ENCODE results near the gene SECTM1. TPM values are rescaled to one million over a fixed set of nuclear protein-coding genes. Genes with fewer than 3 reads are reported as not detected.

Gene SECTM1
- total and polyA plus RNA-seq, 5 experiments from 2014 or later: 0.18 to 1.2 TPM; not detected in 3

DNA sequence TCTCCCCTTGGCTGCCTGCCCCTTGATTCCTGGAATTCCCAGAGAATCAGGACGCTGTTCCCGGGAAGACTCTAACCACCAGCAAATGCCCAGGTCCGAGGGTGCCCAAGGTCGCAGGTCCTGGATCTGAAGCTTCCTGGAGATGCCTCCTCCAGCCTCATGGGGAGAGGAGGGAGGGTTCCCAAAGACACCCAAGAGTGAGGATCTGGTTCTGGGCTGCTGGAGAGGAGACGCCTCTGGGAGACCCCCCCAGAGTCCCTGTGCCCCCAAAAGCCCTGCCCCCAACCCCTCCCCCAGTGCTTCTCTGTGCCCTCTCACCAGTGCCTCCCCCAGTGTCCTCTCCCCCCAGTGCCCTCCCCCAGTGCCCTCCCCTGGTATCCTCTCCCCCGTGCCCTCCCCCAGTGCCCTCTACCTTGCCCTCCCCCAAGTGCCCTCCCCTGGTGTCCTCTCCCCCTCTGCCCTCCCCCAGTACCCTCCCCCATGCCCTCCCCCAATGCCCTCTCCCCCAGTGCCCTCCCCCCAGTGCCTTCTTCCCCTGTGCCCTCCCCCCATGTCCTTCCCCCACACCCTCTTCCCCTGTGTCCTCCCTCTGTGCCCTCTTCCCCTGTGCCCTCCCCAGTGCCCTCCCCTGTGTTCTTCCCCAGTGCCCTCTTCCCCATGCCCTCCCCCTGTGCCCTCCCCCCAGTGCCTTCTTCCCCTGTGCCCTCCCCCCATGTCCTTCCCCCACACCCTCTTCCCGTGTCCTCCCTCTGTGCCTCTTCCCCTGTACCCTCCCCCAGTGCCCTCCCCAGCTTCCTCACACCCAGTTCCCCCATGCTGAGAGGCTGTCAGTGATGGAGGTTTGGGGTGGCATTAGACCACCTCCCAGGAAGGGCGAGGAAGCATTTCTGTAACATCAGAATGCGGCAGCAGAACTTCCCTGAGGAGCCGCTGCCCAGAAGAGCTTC is 6.3 kb upstream of the SECTM1 start:
- POLR2A ChIA-PET: no interaction called here
- peaks cover 0 to 2% (median 1%) of the 10 kb centered on the region in 5 donors for H3K27me3 Mint-ChIP-seq
- no peak overlapping the region for H3K4me3 Mint-ChIP-seq
- H3K4me1 Mint-ChIP-seq: peaks cover 4 to 21% (median 8%) of the 10 kb centered on the region in 4 donors
- H3K36me3 Mint-ChIP-seq: no peaks in the 10 kb centered on the region
- ATAC-seq: no peak
- no peak overlapping the region for H3K27ac Mint-ChIP-seq
- peaks cover 0 to 3% (median 0%) of the 10 kb centered on the region in 9 donors for H3K9me3 Mint-ChIP-seq
- no peak for DNase-seq

DNA sequence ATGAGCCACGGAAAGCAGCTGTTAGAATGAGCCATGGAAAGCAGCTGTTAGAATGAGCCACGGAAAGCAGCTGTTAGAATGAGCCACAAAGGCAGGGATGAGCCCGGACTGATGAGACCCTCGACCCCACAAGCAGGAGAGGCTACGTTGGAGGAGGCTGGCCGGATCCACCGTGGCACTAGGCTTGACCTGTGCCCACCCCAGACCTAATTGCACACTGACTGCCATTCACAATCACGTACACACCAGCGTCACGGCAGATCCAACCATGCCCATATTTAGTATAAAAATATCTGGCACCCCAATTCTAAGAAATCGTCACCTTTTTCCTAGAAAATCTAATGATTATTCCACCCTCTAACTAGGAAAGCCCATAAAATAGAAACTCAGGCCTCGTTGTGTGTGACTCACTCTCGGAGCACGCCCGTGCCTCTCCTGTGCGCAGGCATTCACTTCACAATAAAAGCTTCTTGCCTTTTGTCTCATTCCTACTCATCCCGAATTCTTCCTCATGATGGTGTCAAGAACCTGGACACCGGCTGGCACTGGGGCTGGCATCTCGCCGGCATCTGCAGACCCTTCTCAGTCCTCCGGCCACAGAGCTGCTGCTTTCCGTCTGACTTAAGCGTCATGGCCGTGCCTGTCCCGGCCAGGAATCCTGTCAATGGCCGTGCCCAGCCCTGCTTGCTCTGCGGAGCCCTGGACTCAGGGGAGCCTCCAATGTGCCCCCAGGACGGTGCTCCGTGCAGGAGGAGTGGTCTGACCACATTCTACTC is 5.5 kb upstream of the SECTM1 start:
- peaks cover 0 to 3% (median 1%) of the 10 kb centered on the region in 5 donors for H3K27me3 Mint-ChIP-seq
- H3K36me3 Mint-ChIP-seq: no peaks in the 10 kb centered on the region
- no peak overlapping the region for H3K4me3 Mint-ChIP-seq
- POLR2A ChIA-PET: no interaction called here
- DNase-seq (no peak), ATAC-seq (no peak)
- H3K9me3 Mint-ChIP-seq: peaks cover 0 to 3% (median 0%) of the 10 kb centered on the region in 9 donors
- H3K4me1 Mint-ChIP-seq: peaks cover 4 to 27% (median 14%) of the 10 kb centered on the region in 4 donors
- H3K27ac Mint-ChIP-seq: peak overlapping the region in 2 of 10 donors; percentile 23 to 58

DNA sequence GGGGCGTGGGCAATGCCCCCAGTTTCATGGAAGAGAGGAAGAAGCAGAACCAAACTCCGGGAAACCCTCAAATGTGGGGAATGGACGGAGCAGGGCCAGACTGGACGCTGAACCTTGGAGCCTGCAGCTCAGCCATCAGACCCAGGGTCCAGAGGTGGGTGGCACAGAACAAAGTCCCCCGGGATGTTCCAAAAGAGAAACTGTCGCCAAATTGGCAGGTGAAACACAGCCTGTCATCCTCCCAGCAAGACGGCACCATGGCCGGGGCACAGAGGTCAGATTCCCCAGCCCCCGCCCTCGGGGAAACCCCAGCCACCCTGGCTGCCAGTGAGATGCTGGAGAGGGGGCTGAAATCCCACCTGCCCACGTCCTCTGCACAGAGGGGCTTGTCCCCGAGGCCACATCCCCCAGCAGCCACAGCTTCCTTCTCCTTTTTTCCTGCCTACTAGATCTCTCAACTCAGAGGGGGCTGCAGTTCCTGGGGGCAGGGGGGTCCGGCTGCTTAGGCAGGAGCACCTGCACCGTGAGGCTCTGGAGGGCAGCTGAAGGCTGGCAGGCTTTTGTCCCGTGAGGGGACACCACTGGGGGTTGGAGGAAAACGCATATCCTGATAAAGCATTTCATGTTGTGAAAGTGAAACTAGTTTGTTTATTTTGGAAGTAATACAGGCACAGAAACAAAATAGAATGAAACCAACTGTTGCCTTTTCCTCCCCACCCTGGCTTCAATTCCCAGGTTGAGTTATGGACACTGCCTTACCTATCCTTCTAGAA is 1.2 kb upstream of the SECTM1 start:
- Mint-ChIP-seq H3K27me3 (peaks cover 0 to 13% (median 4%) of the 10 kb centered on the region in 5 donors), H3K36me3 (no peaks in the 10 kb centered on the region), H3K4me3 (peak overlapping the region; percentile 85 to 99 (median 96)), H3K4me1 (peaks cover 8 to 34% (median 22%) of the 10 kb centered on the region in 4 donors), H3K27ac (peak overlapping the region; percentile 73 to 99 (median 94)), H3K9me3 (no peaks in the 10 kb centered on the region)
- POLR2A ChIA-PET: no interaction called here
- DNase-seq: no peak
- peak; percentile 28 to 41 for ATAC-seq

DNA sequence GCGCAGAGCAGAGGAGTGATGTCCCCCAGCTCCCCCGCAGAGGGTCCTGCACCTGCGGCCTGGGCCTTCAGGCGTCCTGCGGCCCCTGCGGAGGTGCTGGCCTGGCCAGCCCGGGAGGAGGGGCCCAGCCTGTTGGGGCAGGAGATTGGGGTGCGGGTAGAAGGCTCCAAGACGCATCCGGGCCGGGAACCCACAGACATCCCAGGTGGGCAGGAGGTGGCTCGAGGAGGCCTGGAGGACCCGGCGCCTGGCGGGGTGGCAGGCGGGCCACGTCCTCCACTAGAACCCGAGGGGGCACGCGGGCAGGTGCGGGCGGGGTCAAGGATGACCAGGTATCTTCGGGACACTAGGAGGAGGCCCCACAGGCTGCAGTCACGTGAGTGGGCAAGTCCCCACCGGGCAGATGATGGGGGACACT is 647 bp upstream of the SECTM1 start:
- POLR2A ChIA-PET: interaction anchor here (1.5 kb wide), 1 partner anchor 36 kb away, joined by 9 read pairs; no protein-coding TSS in a partner anchor
- H3K9me3 Mint-ChIP-seq: no peaks in the 10 kb centered on the region
- H3K4me1 Mint-ChIP-seq: peaks cover 8 to 34% (median 22%) of the 10 kb centered on the region in 4 donors
- peaks cover 0 to 13% (median 4%) of the 10 kb centered on the region in 5 donors for H3K27me3 Mint-ChIP-seq
- peak in 1 of 2 donors; percentile 2 for ATAC-seq
- no peak for DNase-seq
- H3K36me3 Mint-ChIP-seq: no peaks in the 10 kb centered on the region
- H3K27ac Mint-ChIP-seq: peak overlapping the region in 4 of 10 donors; percentile 11 to 73 (median 55)
- H3K4me3 Mint-ChIP-seq: peak overlapping the region; percentile 85 to 99 (median 96)

DNA sequence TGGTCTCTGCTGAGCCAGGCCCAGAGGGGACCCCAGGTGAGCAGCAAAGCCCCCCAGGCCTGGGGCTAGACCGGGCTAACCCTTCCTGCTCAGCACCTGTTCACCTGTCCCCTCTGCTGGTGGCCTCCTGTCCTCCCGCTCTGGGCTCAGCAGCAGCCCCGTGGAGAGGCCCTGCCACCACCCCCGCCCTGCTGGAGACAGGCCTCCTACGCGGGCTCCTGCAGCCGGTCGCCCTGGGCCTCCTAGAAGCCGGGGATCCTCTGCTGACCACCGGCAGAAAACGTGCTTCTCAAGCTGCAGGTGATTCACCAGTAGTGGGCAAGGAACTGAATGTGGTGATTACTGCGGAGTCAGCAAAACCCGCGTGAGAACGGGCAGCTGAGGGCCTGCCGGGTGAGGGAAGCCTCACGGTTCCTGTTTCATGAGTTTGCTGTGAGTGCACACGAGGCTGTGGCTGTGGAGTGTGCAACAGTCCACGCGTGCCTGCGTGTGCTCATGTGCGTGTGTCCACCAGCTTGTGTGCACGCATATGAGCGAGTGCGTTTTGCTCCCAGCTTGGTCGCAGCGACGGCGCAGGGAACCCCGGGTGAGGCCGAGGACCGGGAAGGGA is 792 bp downstream of the SECTM1 start:
- POLR2A ChIA-PET: interaction anchor here (1.0 to 1.5 kb wide), 4 partner anchors 35 to 227 kb away, joined by 3 to 9 read pairs (median 3); partner anchors contain the start of gene NARF
- peak in 1 of 10 donors; percentile 29 for DNase-seq
- Mint-ChIP-seq H3K4me3 (peak overlapping the region; percentile 62 to 91 (median 85)), H3K27ac (peak overlapping the region in 8 of 10 donors; percentile 25 to 84 (median 70)), H3K4me1 (peaks cover 8 to 28% (median 22%) of the 10 kb centered on the region in 4 donors), H3K27me3 (peaks cover 0 to 13% (median 4%) of the 10 kb centered on the region in 5 donors), H3K36me3 (no peaks in the 10 kb centered on the region), H3K9me3 (no peaks in the 10 kb centered on the region)
- peak; percentile 56 to 60 for ATAC-seq

DNA sequence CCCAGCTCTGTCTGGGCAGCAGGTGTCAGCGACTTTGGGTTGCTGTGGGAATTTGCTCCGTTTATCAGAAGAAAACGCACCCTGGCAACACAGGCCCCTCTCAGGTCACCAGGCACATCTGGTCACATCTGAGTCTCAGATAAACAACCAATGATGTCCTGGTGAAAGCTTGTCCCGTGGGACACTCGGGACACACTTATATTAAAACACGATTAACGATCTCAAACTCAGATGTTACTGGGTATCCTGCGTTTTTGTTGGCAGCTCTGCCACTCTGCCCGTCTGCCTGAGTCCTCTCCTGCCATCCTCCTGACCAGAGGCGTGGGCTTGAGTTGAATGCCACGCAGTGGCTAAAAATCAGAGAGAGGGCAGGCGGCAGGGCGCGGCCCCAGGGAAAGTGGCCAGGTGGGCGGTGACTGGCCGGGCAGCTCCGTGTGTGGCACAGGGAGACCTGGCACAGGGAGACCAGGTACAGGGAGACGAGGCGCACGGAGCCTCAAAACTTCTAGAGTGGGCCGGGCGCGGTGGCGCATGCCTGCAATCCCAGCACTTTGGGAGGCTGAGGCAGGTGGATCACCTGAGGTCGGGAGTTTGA is 2.1 kb downstream of the SECTM1 start:
- H3K4me3 Mint-ChIP-seq: peak overlapping the region in 3 of 10 donors; percentile 30 to 85 (median 50)
- no peak overlapping the region for H3K27ac Mint-ChIP-seq
- POLR2A ChIA-PET: interaction anchor here (1.1 kb wide), 1 partner anchor 14 kb away, joined by 4 read pairs; the partner anchor contains the start of gene CD7

DNA sequence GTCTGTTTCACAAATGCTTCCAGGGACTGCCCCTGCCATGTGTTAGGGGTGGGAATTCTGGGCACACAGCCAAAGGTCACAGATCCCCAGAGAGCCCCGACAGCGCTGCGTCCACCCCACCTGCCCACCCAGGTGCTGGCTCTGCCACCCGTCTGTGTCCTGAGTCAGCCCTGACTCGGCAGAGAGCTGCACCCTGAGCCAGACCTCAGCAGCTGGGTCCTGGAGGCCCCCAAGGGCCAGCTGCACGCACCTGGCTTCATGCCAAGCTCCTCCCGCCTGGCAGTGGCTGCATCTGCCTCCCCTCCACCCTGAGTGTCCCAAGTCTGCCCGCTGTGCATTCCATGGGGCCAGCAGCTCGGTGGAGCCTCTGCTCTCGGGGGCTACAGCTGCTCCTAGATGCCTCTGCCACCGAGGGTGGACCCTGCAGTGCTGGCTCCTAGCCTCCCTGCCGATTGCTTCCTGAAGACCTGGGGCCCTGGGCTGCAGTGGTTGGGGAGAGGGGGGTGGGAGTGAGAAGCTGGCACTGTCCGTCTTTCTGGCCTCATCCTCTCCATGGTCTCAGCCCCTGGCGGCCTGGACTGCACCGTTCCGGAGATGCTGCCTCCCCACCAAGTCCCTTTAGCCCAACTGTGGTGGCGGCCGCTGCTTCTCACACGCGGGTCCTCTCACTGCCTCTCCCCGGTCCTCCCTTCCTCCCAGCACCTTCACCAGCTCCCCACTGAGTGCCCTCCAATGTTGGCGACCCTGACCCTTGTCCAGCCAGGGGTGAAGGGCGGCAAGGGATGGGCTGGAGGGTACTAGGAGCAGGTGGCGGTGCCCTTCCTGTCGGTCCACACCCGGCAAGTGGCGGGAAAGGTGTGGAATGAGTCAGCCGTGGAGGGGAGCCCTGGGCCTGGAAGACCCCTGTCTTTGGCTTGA is 3.0 kb downstream of the SECTM1 start:
- H3K9me3 Mint-ChIP-seq: no peaks in the 10 kb centered on the region
- DNase-seq (no peak), ATAC-seq (no peak)
- POLR2A ChIA-PET: interaction anchor here (0.6 to 1.1 kb wide), 3 partner anchors 13 to 119 kb away, joined by 3 to 4 read pairs (median 4); partner anchors contain the start of gene CD7
- peaks cover 0 to 13% (median 4%) of the 10 kb centered on the region in 5 donors for H3K27me3 Mint-ChIP-seq
- no peaks in the 10 kb centered on the region for H3K36me3 Mint-ChIP-seq
- peaks cover 8 to 24% (median 20%) of the 10 kb centered on the region in 4 donors for H3K4me1 Mint-ChIP-seq
- H3K4me3 Mint-ChIP-seq: no peak overlapping the region
- H3K27ac Mint-ChIP-seq: peak overlapping the region in 1 of 10 donors; percentile 18

More for the DNA sequence above, 2.1 kb downstream of the SECTM1 start:
- peaks cover 8 to 28% (median 22%) of the 10 kb centered on the region in 4 donors for H3K4me1 Mint-ChIP-seq
- DNase-seq (no peak), ATAC-seq (no peak)
- H3K36me3 Mint-ChIP-seq: no peaks in the 10 kb centered on the region
- H3K27me3 Mint-ChIP-seq: peaks cover 0 to 13% (median 4%) of the 10 kb centered on the region in 5 donors
- H3K9me3 Mint-ChIP-seq: no peaks in the 10 kb centered on the region

DNA sequence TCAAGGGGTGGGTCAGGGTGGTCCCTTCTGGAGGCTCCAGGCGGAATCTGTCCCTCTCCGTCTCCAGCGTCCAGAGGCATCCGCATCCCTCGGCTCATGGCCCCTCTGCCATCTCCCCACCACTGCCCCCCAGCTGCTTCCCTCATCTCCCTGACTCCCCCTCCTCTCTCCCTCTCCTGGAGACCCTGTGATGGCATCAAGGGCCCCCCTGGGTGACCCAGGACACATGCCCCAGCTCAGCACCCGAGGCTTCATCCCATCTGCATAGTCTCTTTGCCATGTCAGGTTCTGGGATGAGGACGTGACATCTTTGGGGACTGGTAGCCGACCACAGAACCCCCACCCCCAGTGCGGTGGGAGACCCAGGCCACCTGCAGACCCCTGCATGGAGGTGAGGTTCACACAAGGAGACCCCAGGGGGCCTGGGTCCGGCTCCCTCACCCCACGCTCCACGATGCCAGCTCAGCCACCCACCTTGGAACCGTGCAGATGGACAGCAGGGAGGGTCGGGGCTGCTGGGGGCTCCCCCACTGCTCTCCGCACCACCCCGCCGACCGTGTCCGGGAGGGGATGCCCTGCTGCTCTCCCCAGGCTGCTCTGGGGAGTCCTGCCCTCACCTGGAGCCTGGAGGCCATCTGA is 3.8 kb downstream of the SECTM1 start:
- DNase-seq (no peak), ATAC-seq (no peak)
- POLR2A ChIA-PET: interaction anchor here (0.6 to 0.8 kb wide), 2 partner anchors 30 to 118 kb away, joined by 3 to 4 read pairs; no protein-coding TSS in a partner anchor
- H3K4me3 Mint-ChIP-seq: no peak overlapping the region
- H3K27me3 Mint-ChIP-seq: peaks cover 0 to 11% (median 4%) of the 10 kb centered on the region in 5 donors
- H3K9me3 Mint-ChIP-seq: no peaks in the 10 kb centered on the region
- peaks cover 4 to 16% (median 14%) of the 10 kb centered on the region in 4 donors for H3K4me1 Mint-ChIP-seq
- no peak overlapping the region for H3K27ac Mint-ChIP-seq
- no peaks in the 10 kb centered on the region for H3K36me3 Mint-ChIP-seq

DNA sequence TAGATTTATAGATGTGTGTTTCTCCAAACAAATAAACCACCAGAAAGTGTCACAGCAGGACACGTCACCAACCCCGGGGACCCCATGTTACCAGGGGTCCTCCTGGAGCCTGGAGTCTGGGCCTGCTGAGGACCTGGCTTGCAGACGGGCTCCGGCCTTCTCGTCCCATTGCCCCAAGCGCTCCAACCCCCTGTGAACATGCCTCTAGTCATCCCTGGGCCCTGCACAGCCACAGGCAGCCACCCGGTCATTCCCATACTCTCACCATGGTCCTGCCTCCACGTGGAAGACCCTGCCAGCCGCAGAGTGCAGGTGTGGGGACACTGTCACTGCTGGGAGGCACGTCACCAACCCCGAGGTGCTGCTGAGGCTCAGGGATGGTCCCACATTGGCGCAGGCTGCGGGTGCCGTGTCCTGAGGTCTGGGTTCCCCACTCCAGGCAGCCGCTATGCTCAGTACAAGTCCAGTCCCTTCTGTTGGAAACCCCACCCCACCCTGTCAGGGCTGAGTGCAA is 4.5 kb downstream of the SECTM1 start:
- DNase-seq: no peak
- Mint-ChIP-seq H3K27ac (no peak overlapping the region), H3K9me3 (no peaks in the 10 kb centered on the region), H3K4me3 (no peak overlapping the region), H3K4me1 (peaks cover 4 to 10% (median 10%) of the 10 kb centered on the region in 4 donors), H3K36me3 (no peaks in the 10 kb centered on the region), H3K27me3 (peaks cover 0 to 11% (median 4%) of the 10 kb centered on the region in 5 donors)
- no peak for ATAC-seq
- POLR2A ChIA-PET: no interaction called here
